Measurements from ENCODE around the gene RNF2. TPM values are rescaled to one million over a fixed set of nuclear protein-coding genes. Genes with fewer than 3 reads are reported as not detected.

The RNF2 gene
- total RNA-seq, 1 donor from 2014 or later, result 4.0 TPM

GRCh38 chr1:185080422-185080821 is 35.1 kb downstream of the RNF2 start:
- no peaks in the 10 kb centered on the region for H3K9me3 ChIP-seq
- no peaks in the 10 kb centered on the region for H3K36me3 ChIP-seq
- H3K27ac ChIP-seq, result no peak overlapping the region
- DNase-seq (ENCODE audit: low spot score in 2 of 2), result no peak
- intact Hi-C loops (cut with DNase I), result no loop called here
- H3K4me1 ChIP-seq, result no peaks in the 10 kb centered on the region
- H3K4me3 ChIP-seq, result no peak overlapping the region
- TF ChIP-seq, protein P1, sequence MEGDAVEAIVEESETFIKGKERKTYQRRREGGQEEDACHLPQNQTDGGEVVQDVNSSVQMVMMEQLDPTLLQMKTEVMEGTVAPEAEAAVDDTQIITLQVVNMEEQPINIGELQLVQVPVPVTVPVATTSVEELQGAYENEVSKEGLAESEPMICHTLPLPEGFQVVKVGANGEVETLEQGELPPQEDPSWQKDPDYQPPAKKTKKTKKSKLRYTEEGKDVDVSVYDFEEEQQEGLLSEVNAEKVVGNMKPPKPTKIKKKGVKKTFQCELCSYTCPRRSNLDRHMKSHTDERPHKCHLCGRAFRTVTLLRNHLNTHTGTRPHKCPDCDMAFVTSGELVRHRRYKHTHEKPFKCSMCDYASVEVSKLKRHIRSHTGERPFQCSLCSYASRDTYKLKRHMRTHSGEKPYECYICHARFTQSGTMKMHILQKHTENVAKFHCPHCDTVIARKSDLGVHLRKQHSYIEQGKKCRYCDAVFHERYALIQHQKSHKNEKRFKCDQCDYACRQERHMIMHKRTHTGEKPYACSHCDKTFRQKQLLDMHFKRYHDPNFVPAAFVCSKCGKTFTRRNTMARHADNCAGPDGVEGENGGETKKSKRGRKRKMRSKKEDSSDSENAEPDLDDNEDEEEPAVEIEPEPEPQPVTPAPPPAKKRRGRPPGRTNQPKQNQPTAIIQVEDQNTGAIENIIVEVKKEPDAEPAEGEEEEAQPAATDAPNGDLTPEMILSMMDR (IDR thresholded peaks at IDR 0.05), result no peak
- no peaks in the 10 kb centered on the region for H3K27me3 ChIP-seq

- peaks cover 8 to 11% of the 10 kb centered on the region in 2 donors for H3K36me3 ChIP-seq
- no peak overlapping the region for H3K4me3 ChIP-seq
- intact Hi-C loops (cut with DNase I), result no loop called here
- no peaks in the 10 kb centered on the region for H3K9me3 ChIP-seq
- H3K27me3 ChIP-seq, result no peaks in the 10 kb centered on the region
- DNase-seq (ENCODE audit: low spot score in 2 of 2), result no peak
- H3K4me1 ChIP-seq, result no peaks in the 10 kb centered on the region
- TF ChIP-seq, protein P1 (IDR thresholded peaks at IDR 0.05), result no peak
- H3K27ac ChIP-seq, result no peak overlapping the region
Measured at GRCh38 chr1:185083818-185084217, 38.5 kb downstream of the RNF2 start.

GRCh38 chr1:185087101-185087500 is 41.7 kb downstream of the RNF2 start:
- Histone ChIP-seq H3K4me1 (no peaks in the 10 kb centered on the region), H3K27ac (no peak overlapping the region), H3K27me3 (no peaks in the 10 kb centered on the region), H3K9me3 (no peaks in the 10 kb centered on the region), H3K36me3 (peaks cover 9 to 14% of the 10 kb centered on the region in 2 donors), H3K4me3 (no peak overlapping the region)
- intact Hi-C loops (cut with DNase I), result no loop called here
- TF ChIP-seq, protein P1 (IDR thresholded peaks at IDR 0.05), result no peak
- no peak for DNase-seq (ENCODE audit: low spot score in 2 of 2)

DNA sequence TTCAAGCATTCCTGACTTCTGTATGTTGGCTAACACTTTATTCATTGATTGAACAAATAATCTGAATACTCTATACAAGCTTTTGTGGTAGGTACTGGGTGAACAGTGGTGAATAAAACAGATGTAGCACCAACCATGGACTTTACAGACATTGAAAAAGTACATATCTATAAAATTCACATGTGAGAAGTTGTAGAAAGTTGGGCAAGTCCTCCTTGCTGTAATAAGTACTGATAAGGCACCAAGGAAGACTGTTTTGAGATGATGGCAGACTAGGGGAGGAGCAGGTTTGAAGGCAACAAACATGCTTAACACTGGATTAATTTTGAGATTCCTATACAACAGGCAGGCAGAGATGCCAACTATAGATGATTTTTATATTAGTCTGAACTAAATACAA is 42.4 kb downstream of the RNF2 start:
- Histone ChIP-seq H3K9me3 (no peaks in the 10 kb centered on the region), H3K4me1 (no peaks in the 10 kb centered on the region), H3K27ac (no peak overlapping the region), H3K36me3 (peaks cover 12 to 14% of the 10 kb centered on the region in 2 donors), H3K27me3 (no peaks in the 10 kb centered on the region), H3K4me3 (no peak overlapping the region)
- DNase-seq (ENCODE audit: low spot score in 2 of 2), result no peak
- intact Hi-C loops (cut with DNase I), result no loop called here
- TF ChIP-seq, protein P1 (IDR thresholded peaks at IDR 0.05), result no peak

DNA sequence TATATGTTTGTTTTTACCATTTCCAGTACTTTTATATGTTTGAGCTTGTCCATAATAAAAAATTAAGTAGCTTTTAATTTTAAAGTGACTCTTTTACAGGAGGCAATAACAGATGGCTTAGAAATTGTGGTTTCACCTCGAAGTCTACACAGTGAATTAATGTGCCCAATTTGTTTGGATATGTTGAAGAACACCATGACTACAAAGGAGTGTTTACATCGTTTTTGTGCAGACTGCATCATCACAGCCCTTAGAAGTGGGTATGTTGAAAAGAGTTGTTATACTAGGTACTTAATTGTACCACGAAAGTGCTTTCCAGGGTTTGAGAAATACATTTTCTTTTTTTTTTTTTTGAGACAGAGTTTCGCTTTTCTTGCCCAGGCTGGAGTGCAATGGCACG is 46.1 kb downstream of the RNF2 start:
- Histone ChIP-seq H3K4me3 (no peak overlapping the region), H3K27me3 (no peaks in the 10 kb centered on the region), H3K4me1 (no peaks in the 10 kb centered on the region), H3K27ac (no peak overlapping the region), H3K9me3 (no peaks in the 10 kb centered on the region), H3K36me3 (peaks cover 16 to 25% of the 10 kb centered on the region in 2 donors)
- TF ChIP-seq, protein P1 (IDR thresholded peaks at IDR 0.05), result no peak
- no peak for DNase-seq (ENCODE audit: low spot score in 2 of 2)
- intact Hi-C loops (cut with DNase I), result no loop called here

- TF ChIP-seq, protein P1 (IDR thresholded peaks at IDR 0.05), result no peak
- H3K9me3 ChIP-seq, result no peaks in the 10 kb centered on the region
- intact Hi-C loops (cut with DNase I), result no loop called here
- no peaks in the 10 kb centered on the region for H3K4me1 ChIP-seq
- no peak overlapping the region for H3K27ac ChIP-seq
- no peaks in the 10 kb centered on the region for H3K27me3 ChIP-seq
- DNase-seq (ENCODE audit: low spot score in 2 of 2), result no peak
- H3K36me3 ChIP-seq, result peaks cover 10 to 27% of the 10 kb centered on the region in 2 donors
- no peak overlapping the region for H3K4me3 ChIP-seq
Measured at GRCh38 chr1:185094761-185095160, 49.4 kb downstream of the RNF2 start.

All from ascending aorta (tissue), 2 donors.